Loucy (cell line): ENCODE data around the gene TSPYL2.

ENCODE experiments used
- H2AFZ ChIP-seq: fragments of 200-600 bp; sonication (generic); 2 replicates; pipeline ENCODE4 v1.6.0; 2016; ENCODE audit warnings: antibody characterized with exemption, mild to moderate bottlenecking, low read length, moderate library complexity
- H3F3A ChIP-seq: fragments of 200-600 bp; 2 replicates; pipeline ENCODE4 v1.6.0; 2016; ENCODE audit warnings: antibody characterized with exemption, low read depth, mild to moderate bottlenecking
- H3K27me3 ChIP-seq: fragments of 200-600 bp; sonication (generic); 2 replicates; pipeline ENCODE4 v1.6.1; 2014; ENCODE audit warnings: low read length, mild to moderate bottlenecking; ENCODE audit not compliant: insufficient read depth, poor library complexity, severe bottlenecking
- H3K36me3 ChIP-seq: fragments of 200-600 bp; sonication (generic); 2 replicates; pipeline ENCODE4 v1.6.1; 2016; ENCODE audit warnings: low read length; ENCODE audit not compliant: insufficient read depth
- H3K4me1 ChIP-seq: fragments of 200-600 bp; sonication (generic); 2 replicates; pipeline ENCODE4 v1.5.1; 2014; ENCODE audit warnings: low read length, mild to moderate bottlenecking; ENCODE audit not compliant: insufficient read depth, poor library complexity, severe bottlenecking
- H3K4me2 ChIP-seq: fragments of 200-600 bp; sonication (generic); 2 replicates; pipeline ENCODE4 v1.6.0; 2014; ENCODE audit warnings: antibody characterized with exemption, low read length, low read depth, mild to moderate bottlenecking; ENCODE audit not compliant: poor library complexity, severe bottlenecking
- H3K4me3 ChIP-seq: fragments of 200-600 bp; sonication (generic); 2 replicates; pipeline ENCODE4 v1.5.1; 2014; ENCODE audit warnings: low read length, mild to moderate bottlenecking, mixed read lengths; ENCODE audit not compliant: poor library complexity, severe bottlenecking
- H3K79me2 ChIP-seq: fragments of 200-600 bp; sonication (generic); 2 replicates; pipeline ENCODE4 v1.6.1; 2014; ENCODE audit warnings: low read length; ENCODE audit not compliant: insufficient read depth
- H3K9ac ChIP-seq: fragments of 200-600 bp; sonication (generic); 2 replicates; pipeline ENCODE4 v1.6.0; 2014; ENCODE audit warnings: mild to moderate bottlenecking, low read depth, low read length, moderate library complexity; ENCODE audit not compliant: poor library complexity, severe bottlenecking
- H3K9me2 ChIP-seq: fragments of 200-600 bp; sonication (generic); replicated peaks from 2 replicates; pipeline ENCODE4 v1.6.1; 2016; ENCODE audit warnings: low read depth, low read length, mixed read lengths
- H3K9me3 ChIP-seq: fragments of 200-600 bp; sonication (generic); 2 replicates; pipeline ENCODE4 v1.6.1; 2014; ENCODE audit warnings: mild to moderate bottlenecking, antibody characterized with exemption, low read length, low read depth; ENCODE audit not compliant: insufficient read depth
- H4K20me1 ChIP-seq: fragments of 200-600 bp; sonication (generic); 2 replicates; pipeline ENCODE4 v1.6.0; 2014; ENCODE audit warnings: antibody characterized with exemption, low read length, mild to moderate bottlenecking; ENCODE audit not compliant: insufficient read depth, poor library complexity, severe bottlenecking
- CTCF ChIP-seq: fragments of 200-600 bp; sonication (generic); conservative IDR thresholded peaks from 2 replicates; pipeline ENCODE4 v1.5.1; 2014; ENCODE audit warnings: mild to moderate bottlenecking, antibody characterized with exemption, low read length
- EZH2phosphoT487 ChIP-seq: fragments of 200-600 bp; IDR thresholded peaks from 2 replicates; pipeline ENCODE4 v1.6.1; 2018; ENCODE audit warnings: antibody characterized with exemption, mild to moderate bottlenecking, moderate library complexity, borderline replicate concordance

TSPYL2 gene

GRCh38 chrX:53126377-53126776 is 44.2 kb downstream of the TSPYL2 start:
- no peak overlapping the region for H3K4me3 ChIP-seq
- peaks cover 15% of the 10 kb centered on the region; the same call in 1 of the 2 replicates for H3K79me2 ChIP-seq
- TF ChIP-seq EZH2phosphoT487: no peak
- no peak for TF ChIP-seq CTCF
- no peaks in the 10 kb centered on the region for H3F3A ChIP-seq
- H4K20me1 ChIP-seq: no peaks in the 10 kb centered on the region
- H3K36me3 ChIP-seq: no peaks in the 10 kb centered on the region; the same call in 1 of the 2 replicates
- no peaks in the 10 kb centered on the region for H3K9me2 ChIP-seq
- no peaks in the 10 kb centered on the region for H3K27me3 ChIP-seq
- no peak overlapping the region for H3K9ac ChIP-seq
- H3K9me3 ChIP-seq: no peaks in the 10 kb centered on the region; the same call in 1 of the 2 replicates
- no peak overlapping the region for H2AFZ ChIP-seq
- H3K4me1 ChIP-seq: no peaks in the 10 kb centered on the region
- no peak overlapping the region for H3K4me2 ChIP-seq

DNA sequence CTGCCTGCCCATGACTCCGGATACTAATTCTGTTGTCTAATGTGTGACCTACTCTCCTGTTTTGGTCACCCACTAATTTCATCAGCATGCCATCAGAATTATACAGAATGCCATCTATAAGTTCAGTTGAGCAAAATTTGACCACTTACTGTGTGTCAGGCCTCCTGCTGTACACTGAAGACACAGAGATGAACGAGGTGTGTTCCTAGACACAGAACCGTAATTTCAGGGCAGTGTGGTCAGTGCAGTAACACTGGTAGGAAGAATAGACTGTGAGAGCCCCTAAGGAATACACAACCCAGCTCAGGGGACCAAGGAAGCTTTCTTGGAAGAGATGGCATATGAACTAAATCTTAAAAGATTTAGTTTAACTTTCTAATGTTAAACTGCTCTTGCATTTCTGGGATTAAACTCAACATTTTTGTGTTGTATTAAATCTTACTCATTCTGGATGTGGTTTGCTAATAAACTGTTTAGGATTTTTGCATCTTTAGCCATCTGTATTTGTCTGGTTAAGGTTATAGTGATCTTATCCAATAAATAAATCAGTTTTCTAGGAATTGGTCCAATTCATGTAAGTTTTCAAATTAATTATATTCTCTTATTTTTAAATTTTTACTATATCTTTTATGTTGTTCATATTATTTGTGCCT is 46.1 kb downstream of the TSPYL2 start:
- H3K4me1 ChIP-seq: no peaks in the 10 kb centered on the region
- H3K4me2 ChIP-seq: no peak overlapping the region
- 0 out of 2 replicates have a peak, but pooled peaks cover 13% of the 10 kb centered on the region for H3K79me2 ChIP-seq
- TF ChIP-seq CTCF (no peak), EZH2phosphoT487 (no peak)
- H2AFZ ChIP-seq: no peak overlapping the region
- no peaks in the 10 kb centered on the region; the same call in 1 of the 2 replicates for H3K9me3 ChIP-seq
- no peaks in the 10 kb centered on the region for H3F3A ChIP-seq
- H3K36me3 ChIP-seq: peaks cover 5% of the 10 kb centered on the region; the same call in 1 of the 2 replicates
- no peaks in the 10 kb centered on the region for H4K20me1 ChIP-seq
- H3K9me2 ChIP-seq: no peaks in the 10 kb centered on the region
- H3K4me3 ChIP-seq: no peak overlapping the region
- H3K27me3 ChIP-seq: no peaks in the 10 kb centered on the region
- H3K9ac ChIP-seq: no peak overlapping the region

- no peaks in the 10 kb centered on the region for H3K4me1 ChIP-seq
- no peaks in the 10 kb centered on the region for H3K27me3 ChIP-seq
- no peak overlapping the region for H3K4me3 ChIP-seq
- no peaks in the 10 kb centered on the region for H3F3A ChIP-seq
- H3K9me2 ChIP-seq: no peaks in the 10 kb centered on the region
- TF ChIP-seq EZH2phosphoT487 (no peak), CTCF (no peak)
- H3K4me2 ChIP-seq: no peak overlapping the region
- H3K36me3 ChIP-seq: peaks cover 11% of the 10 kb centered on the region; the same call in 1 of the 2 replicates
- no peaks in the 10 kb centered on the region for H3K79me2 ChIP-seq
- no peak overlapping the region for H2AFZ ChIP-seq
- H4K20me1 ChIP-seq: no peaks in the 10 kb centered on the region
- H3K9me3 ChIP-seq: no peaks in the 10 kb centered on the region
- no peak overlapping the region for H3K9ac ChIP-seq
Measured at GRCh38 chrX:53133400-53133799, 51.2 kb downstream of the TSPYL2 start.
